T-helper 22 cell (primary cell): ENCODE results near the gene MBNL2.

Source experiments
- DNase-seq: peaks from one replicate; pipeline ENCODE4 v3.0.0-alpha.2; 2020; ENCODE audit warnings: low read depth

The MBNL2 gene

GRCh38 chr13:97381189-97381588, 159.1 kb downstream of the MBNL2 start:
- DNase-seq = no peak

- no peak for DNase-seq
These were observed 160.1 kb downstream of the MBNL2 start for GRCh38 chr13:97382276-97382675.

GRCh38 chr13:97384371-97384770, 162.2 kb downstream of the MBNL2 start:
- DNase-seq = no peak

GRCh38 chr13:97385146-97385545, 163.0 kb downstream of the MBNL2 start:
- DNase-seq = no peak

GRCh38 chr13:97385854-97386253, 163.7 kb downstream of the MBNL2 start:
- DNase-seq = no peak

GRCh38 chr13:97386801-97387484, 164.8 kb downstream of the MBNL2 start:
- no peak for DNase-seq

GRCh38 chr13:97387485-97387839, 165.3 kb downstream of the MBNL2 start:
- DNase-seq = no peak

- no peak for DNase-seq
These were observed 165.8 kb downstream of the MBNL2 start for GRCh38 chr13:97387890-97388289.

GRCh38 chr13:97388373-97388772, 166.2 kb downstream of the MBNL2 start:
- no peak for DNase-seq

- DNase-seq = no peak
These were observed 168.9 kb downstream of the MBNL2 start for GRCh38 chr13:97390941-97391600.

GRCh38 chr13:97392020-97392419, 169.9 kb downstream of the MBNL2 start:
- no peak for DNase-seq

GRCh38 chr13:97394542-97394941, 172.4 kb downstream of the MBNL2 start:
- no peak for DNase-seq

- DNase-seq = no peak
These were observed 173.5 kb downstream of the MBNL2 start for GRCh38 chr13:97395447-97396136.

GRCh38 chr13:97397267-97397666, 175.1 kb downstream of the MBNL2 start:
- no peak for DNase-seq

GRCh38 chr13:97401421-97401820, 179.3 kb downstream of the MBNL2 start:
- no peak for DNase-seq

GRCh38 chr13:97403893-97404750, 182.0 kb downstream of the MBNL2 start:
- DNase-seq = no peak

GRCh38 chr13:97407540-97407939, 185.4 kb downstream of the MBNL2 start:
- no peak for DNase-seq

GRCh38 chr13:97408938-97409337, 186.8 kb downstream of the MBNL2 start:
- DNase-seq = no peak

- no peak for DNase-seq
These were observed 189.9 kb downstream of the MBNL2 start for GRCh38 chr13:97411984-97412383.

- no peak for DNase-seq
These were observed 191.6 kb downstream of the MBNL2 start for GRCh38 chr13:97413694-97414093.

GRCh38 chr13:97414392-97414791, 192.3 kb downstream of the MBNL2 start:
- DNase-seq = no peak

GRCh38 chr13:97417698-97418097, 195.6 kb downstream of the MBNL2 start:
- DNase-seq = no peak
